Measurements from ENCODE around the gene SULT4A1. TPM values are rescaled to one million over a fixed set of nuclear protein-coding genes. Genes with fewer than 3 reads are reported as not detected.

SULT4A1 gene, protein sequence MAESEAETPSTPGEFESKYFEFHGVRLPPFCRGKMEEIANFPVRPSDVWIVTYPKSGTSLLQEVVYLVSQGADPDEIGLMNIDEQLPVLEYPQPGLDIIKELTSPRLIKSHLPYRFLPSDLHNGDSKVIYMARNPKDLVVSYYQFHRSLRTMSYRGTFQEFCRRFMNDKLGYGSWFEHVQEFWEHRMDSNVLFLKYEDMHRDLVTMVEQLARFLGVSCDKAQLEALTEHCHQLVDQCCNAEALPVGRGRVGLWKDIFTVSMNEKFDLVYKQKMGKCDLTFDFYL
- total RNA-seq = 0.29 and 0.98 TPM in 2 replicates

DNA sequence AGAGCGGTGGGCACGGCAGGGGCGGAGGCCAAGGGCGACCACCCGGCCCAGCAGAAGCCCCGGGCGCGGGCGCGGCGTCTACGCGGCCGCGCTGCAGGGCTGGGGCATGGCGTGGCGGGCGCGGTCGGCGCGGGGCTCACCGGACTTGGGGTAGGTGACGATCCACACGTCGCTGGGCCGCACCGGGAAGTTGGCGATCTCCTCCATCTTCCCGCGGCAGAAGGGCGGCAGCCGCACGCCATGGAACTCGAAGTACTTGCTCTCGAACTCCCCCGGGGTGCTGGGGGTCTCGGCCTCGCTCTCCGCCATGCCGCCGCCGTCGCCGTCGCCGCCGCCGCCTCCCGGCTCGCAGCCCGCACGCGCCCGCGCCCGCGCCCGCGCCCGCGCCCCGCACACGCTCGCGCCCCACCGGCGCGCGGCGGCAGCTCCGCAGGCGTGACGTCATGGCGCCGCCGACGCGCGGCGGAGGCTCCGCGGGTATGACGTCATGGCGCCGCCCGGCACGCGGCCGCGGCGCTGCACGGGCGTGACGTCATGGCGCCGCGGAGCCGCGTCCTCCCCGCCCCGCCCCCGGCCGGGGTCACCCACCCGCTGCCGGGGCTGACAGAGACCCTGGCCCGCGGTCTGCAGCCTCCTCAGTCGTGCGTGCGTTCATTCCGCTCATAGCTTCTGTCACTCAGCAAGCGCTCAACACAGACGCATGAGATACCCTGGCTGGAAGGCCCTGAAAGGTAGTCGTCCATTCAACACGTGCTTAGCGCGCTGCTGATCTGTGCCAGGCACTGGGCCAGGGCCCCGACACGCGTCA lies at the start of gene SULT4A1:
Gene SULT4A1 (minus strand): TSS at position 440 of the 808 bp plus-strand sequence. CDS start 131 bp downstream, at position 309.

DNA sequence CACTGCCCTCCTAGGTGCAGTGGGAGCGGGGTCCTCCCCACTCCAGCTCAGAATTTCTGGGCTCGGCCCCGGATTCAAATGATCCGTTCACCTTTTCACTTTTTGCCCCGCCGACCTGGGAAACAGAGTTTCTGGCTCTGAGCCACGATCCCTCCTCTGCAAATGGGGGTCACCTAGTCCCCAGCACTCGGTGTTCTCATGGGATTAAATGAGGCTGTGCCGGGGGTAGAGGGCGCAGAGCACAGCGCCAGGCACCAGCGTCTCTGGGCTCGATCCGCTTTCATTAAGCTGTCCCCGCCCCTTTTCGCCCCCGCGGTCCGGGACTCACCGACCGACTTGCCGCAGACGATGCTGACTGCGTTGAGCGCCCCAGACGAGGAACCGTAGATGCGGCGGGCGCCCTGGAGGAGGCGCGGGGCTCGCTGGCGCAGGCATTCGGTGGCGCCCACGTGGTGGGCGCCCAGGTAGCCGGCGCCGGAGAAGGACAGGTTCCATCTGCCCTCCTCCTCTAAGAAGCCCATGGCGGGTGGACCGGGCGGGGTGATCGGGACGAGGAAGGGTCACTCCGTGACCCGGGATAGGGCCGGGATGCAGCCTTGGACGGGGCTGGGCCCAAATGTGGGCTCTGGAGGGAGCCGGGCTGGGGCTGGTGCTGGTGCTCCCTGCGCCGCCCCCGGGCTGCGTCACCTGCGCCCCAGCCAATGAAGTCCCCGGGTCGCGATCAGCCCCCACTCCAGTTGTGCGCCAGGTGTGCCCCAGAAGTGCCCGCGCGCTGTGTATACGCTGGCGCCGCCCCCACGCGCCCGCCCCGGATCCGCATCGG lies 29.3 kb upstream of the SULT4A1 start, which contains the start of gene PNPLA5:
Gene PNPLA5 (minus strand): TSS at position 654 of the 823 bp plus-strand sequence. CDS start 133 bp downstream, at position 521.

DNA sequence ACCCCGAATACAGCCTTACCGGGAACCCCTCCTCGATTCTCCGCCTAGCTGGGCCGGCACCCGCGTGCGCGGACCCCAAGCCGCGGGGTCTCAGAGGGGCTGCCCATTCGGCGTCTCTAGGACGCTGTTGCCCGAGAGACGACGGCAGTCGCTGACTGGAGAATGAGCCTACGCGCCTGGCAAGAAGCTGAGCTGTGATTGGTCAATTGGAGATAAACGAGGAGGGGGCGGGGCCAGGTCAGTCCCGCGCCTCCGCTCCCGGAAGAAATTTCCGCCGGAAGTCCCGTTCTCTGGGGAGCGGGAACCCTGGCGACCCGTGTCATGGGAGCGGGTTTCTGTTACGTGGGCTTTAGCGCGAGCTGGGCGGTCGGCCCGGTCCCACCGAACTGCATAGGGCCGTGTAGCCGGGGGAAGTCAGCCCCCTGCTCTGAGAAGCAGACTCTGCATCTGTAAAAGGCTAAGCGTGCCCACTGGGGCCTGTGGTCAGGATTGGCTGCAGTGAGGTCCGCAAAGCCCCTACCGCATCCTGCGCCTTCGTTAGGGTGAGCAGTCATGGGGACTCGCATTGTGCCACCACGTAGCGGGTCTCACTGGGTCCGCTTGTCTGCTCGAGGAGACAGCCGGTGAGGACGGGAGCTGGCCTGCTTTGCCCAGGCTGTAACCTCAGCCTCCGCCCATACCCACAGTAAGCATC lies 50.0 kb downstream of the SULT4A1 start, which contains the start of gene EFCAB6:
Gene EFCAB6 (minus strand): TSS at position 157 of the 694 bp plus-strand sequence. CDS start 29,987 bp downstream, outside the sequence.

Small RNAs within 50 kb of the gene (small RNA-seq; reads per million reads assigned to genes)
- gene HMGN2P9 = not detected

Other genes starting within 250 kb of the SULT4A1 start
- under 0.01 and 0.29 TPM in 2 replicates for gene EFCAB6, start 50.2 kb downstream of the SULT4A1 start, total RNA-seq
- gene PNPLA5, start 29.5 kb upstream of the SULT4A1 start, total RNA-seq = not detected in 2 replicates
- gene PNPLA3, start 61.3 kb upstream of the SULT4A1 start, total RNA-seq = 0.98 and 2.9 TPM in 2 replicates
- 54.9 and 59.5 TPM in 2 replicates for gene SAMM50, start 92.9 kb upstream of the SULT4A1 start, total RNA-seq
- gene PARVB, start 161.8 kb upstream of the SULT4A1 start, total RNA-seq = 104 and 140 TPM in 2 replicates